M059J (cell line): Measurements from ENCODE around the gene MED20. TPM values are rescaled to one million over a fixed set of nuclear protein-coding genes. Genes with fewer than 3 reads are reported as not detected.
A peak's percentile ranks its signal among the peaks of the same experiment; 100 is the strongest.
"Not testable (repeated sequence)": the region's sequence is repeated elsewhere in the genome, so short reads cannot be mapped to it uniquely, and the experiment has no call there.

Experiments
- DNase-seq: peaks from one replicate; pipeline ENCODE4 v3.0.0-alpha.2; 2012; ENCODE audit warnings: low read depth
- total RNA-seq: library from RNA; depleted of rRNA; stranded (reverse); fragments of >200 nt; shearing (Covaris generic); gene quantifications from 2 replicates; pipeline ENCODE4 v1.2.3, GENCODE V29; 2014; rRNA removed

Gene MED20, protein sequence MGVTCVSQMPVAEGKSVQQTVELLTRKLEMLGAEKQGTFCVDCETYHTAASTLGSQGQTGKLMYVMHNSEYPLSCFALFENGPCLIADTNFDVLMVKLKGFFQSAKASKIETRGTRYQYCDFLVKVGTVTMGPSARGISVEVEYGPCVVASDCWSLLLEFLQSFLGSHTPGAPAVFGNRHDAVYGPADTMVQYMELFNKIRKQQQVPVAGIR
- 23.5 and 49.9 TPM in 2 replicates for total RNA-seq

DNA sequence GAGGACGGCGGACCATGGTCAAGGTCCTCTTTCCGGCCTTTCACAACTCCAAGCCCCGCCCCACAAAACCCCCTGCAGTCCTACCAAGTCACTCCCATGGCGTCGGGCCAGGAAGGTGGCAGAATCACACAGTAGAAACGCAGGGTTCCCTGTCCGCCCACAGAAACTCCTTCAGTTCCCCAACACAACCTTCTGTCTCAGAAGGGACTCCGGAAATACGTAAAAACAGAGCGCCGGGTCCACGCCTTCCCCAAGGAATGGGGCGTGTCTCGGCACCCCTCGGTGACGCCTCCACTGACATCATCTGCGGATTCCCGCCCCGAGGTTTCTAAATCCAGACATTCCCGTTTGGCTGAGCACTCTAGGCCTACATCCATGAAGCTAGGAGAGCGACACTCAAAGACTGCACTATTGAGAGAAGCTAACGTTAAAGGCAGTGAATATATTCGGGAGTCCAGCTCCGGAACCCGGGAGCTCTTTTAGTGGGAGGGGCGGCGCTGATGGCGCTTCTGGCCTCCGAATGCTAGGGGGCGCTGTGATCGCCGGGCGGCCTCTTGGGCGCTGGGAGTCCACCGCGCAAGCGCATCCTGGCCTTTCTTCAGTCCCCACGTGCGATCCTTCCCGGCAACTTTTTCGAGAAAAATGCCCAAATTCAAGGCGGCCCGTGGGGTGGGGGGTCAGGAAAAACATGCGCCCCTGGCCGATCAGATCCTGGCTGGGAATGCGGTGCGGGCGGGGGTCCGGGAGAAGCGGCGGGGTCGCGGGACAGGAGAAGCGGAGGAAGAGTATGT, at the start of gene MED20, which contains the start of gene BYSL:
Gene MED20, minus strand, starts transcription at position 219 of the 791 bp plus-strand sequence. Its CDS starts 121 bp downstream, at position 98.
Gene BYSL, plus strand, starts transcription at position 579 of the 791 bp plus-strand sequence. Its CDS starts 64 bp downstream, at position 643.
- peak; percentile 99 for DNase-seq

DNA sequence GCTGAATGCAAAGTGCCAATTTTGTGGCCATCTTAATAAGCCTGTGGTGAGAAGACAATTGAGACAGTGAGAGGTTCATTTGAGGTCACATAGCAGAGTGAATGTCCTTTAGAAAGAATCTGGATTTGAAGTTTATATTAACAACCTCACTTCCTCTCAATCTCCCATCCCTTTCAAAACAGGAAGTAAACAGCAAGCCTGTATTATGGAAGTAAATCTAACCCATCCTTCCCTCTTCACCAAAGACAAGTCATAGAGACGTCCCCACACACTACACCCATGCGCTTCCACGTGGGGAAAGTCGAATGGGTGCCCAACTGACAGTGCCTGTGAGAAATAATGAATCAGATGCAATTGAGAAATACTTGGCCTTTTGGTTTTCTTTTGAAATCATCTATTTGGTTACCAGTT, 49.5 kb upstream of the MED20 start:
- peak; percentile 73 for DNase-seq

DNA sequence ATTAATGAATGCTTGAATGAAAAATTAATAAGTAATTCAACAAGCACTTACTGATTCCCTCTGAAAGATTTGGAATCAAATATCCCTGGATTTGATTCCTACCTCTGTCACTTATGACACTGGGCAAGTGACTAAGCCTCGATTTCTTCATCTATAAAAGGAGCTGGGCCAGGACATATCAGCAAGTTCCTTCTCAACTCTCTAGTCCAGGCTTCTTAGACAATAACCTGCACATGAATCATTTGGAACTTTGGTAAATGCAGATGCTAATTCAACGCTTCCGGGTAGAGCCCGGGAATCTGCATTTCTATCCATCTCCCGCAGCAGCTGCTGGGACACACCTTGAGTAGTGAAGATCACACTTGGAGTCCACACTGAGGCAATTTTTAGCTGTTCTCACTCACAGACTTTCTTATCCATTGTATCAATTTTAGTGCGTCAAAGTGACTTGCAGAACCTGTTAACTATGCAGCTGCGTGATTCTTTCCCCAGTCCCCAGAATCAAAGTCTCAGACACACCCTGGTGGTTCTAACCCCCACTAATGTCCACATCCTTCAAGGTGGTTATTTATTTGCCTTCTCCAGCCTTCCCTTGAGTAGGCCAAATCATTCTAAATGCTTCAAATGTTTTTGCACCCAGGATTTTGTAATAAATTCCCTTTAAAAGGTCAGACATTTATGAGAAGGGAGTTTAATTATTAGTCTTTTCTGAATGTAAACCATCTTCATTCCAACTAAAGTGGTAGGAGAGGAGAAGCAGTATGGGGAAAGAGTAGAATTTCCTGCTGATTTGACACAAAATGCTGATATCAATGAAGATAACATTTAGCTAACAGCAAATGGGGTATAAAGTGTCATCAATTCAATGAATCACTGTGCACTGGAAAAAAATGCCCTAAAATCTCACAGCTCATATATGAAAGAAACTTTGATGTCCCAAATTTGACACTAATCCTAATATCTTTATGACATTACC, 46.7 kb upstream of the MED20 start:
- DNase-seq: peak; percentile 82

DNA sequence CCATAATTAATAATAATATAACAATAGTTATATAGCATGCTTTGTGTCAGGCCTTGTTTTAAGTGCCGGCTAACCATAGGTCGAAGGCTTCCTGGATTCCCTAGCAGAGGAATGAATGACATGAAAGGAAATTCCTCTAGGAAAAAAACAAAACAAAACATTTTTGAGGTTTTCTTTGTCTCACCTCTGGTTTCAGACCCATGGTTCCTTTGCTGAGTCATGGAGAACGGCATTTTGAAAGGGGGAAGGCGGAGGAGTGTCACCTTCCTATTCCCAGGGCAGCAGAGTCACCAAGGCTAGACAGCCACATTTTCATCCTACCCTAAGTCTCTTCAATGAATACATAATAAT, 46.0 kb upstream of the MED20 start:
- DNase-seq: peak; percentile 96

DNA sequence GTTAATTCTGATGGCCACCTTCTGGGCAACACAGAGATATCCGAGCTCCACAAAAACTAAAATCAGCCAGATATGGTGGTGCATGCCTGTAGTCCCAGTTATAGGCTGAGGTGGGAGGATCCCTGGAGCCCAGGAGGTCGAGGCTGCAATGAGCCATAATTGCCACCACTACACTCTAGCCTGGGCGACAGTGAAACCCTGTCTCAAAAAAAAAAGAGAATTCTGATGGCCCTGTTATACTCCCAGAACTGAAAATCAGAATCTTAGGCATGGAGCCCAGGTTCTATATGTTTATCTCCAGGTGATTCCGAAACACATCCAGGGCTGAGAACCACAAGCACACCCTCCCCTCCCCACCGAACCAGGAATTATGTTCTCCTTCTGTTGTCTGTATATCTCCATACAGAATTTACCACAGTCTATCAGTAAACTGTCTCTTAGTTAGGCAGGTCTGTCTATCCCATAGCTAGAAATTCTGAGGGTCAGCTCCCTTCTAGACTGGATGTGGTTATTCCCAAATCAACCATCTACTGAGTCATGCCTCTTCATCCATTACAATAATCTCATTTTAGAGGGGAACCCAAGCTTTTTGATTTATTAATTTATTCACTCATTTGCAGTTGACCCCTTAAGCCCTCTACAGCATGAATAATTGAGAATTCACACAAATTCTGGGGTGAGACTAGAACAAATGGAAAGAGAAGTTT, 45.4 kb upstream of the MED20 start:
- peak; percentile 55 for DNase-seq

DNA sequence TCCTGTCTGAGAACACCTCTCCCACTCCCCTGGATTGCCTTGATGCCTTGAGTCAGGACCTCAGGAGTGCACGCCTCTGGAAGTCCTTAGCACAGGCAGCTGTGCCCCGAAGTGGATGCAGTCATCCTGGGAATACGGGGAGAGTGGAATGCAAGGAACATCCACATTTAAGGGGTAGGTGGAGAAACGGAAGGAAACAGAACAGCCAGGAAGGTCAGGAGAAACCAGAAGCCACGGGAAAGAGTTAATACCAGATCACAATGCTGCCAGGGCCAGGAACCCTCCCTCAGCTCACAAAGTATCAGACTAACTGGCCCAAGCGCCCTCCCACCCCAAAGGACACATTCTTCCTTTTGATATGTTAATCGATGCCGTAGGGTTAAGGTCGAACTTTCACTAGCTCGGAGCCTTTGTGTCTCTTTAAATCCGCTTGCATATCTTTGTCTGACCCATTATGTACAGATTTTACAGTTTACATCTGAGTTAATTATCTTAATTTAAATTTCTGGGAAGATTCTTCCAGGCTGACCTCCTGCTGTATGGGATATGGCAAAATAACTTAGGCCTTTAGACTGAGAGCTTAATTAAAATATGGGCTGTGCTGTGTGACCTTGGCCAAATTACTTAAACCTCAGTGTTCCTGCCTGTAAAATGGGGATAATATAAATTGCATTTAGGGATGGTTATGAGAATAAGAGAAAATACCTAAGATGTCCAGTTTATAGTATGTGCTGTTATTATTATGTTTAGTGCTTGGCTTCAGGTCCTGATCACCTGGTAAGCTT, 44.7 kb upstream of the MED20 start:
- no peak for DNase-seq

DNA sequence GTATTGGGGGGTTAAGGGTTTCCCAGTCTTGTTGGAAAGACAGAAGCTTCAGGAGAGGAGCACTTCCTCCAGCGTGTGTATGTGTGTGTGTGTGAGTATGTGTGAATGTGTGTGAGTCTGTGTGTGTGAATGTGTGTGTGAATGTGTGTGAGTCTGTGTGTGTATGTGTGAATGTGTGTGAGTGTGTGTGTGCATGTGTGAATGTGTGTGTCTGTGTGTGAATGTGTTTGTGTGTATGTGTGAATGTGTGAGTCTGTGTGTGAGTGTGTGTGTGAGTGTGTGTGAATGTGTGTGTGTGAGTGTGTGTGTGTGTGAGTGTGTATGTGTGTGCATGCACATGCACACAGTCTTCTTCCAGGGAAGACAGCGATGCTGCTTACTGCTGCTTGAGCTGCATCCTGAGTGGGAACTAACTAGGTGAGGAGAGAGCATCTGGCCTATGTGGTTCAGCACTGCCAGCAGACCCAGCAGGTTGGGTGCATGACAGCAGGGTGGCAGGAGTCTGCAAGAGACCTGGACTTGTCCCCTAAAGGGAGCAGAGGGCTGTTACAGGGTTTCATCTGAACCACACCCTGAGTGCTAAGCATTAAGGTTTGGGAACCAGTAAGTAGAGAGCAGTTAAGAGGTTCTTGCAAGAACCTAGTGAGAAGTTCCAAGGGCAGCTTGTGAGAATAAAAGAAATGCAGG, 43.4 kb upstream of the MED20 start:
- no peak for DNase-seq

DNA sequence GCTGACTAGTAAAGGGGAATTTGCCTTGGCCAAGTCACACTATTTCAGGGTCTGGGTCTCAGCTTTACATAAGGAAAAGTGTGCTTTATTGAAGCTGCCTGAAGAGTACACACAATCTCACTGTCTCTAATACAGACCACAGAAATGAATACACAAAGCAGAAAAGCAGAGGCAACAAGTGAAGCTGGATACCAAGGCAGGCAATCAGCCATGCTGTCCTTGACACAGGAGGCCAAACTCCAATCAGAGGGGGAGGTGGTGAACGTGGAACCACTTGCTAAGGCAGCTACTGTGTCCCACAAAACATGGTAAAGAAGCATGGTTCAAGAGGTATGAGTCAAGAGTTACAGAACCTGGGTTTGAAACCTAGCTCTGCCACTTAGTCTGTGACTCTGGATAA, 42.4 kb upstream of the MED20 start:
- DNase-seq: no peak

DNA sequence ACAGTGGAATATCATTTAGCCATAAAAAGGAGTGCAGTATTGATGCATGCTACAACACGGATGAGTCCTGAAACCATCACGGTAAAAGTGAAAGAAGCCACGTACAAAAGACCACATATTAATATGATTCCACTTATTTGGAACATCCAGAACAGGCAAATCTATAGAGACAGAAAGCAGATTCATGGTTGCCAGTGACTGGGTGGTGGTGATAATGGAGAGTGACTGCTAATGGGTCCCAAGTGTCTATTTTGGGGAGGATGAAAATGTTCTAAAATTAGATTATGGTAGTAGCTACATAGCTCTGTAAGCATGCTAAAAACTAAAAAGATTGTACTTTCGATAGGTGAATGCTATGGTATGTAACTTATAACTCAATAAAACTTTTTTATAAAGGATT, 39.1 kb upstream of the MED20 start:
- DNase-seq: no peak

DNA sequence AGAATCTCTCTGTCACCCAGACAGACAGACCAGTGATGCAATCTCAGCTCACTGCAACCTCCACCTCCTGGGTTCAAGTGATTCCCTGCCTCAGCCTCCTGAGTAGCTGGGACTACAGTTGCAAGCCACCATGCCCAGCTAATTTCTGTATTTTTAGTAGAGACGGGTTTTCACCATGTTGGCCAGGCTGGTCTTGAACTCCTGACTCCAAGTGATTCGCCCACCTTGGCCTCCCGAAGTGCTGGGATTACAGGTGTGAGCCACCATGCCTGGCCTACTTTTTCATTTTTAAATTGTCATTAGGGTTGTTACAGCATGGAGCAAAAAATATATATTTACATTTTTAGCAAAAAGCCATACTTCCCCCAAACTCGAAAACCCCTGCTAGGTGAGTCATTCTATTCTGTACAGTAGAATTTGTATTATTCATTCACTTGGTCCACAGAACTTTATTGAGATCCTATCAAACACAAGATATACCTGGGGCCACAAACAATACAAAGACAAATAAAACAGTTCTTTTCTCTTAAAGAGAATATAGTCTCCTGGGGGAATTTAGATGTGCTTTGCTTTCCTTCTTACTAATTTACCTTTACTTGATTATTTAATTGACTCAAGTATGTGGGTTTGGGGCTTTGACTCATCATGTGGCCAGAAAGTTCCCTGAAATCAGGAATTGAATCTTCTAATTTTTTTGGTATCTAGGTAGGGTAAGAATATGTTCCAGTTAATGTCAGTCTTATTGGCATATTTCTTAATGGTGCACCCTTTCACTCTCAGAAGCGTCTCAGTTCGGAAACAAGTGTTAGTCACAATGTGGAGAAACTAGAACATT, 37.3 kb upstream of the MED20 start:
- DNase-seq: peak; percentile 34

DNA sequence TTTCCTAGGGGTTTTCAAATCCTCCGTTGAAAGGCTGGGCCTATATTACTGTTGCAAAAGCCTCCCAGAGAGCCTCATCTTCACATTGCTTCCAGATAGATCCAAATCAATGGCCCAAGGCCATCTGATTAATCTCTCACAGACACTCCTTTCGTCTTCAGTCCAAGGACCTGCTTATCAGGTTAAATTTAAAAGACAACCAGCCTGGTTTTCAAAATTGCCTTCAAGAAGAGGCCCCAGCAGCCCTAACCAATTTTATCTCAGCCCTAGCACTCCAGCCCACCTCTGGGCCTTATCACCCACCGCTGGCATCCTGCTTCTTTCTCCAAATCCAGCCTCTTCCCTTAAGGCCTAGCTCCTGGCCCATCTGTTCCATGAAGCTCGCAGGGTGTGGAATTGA, 36.2 kb upstream of the MED20 start:
- DNase-seq: no peak

DNA sequence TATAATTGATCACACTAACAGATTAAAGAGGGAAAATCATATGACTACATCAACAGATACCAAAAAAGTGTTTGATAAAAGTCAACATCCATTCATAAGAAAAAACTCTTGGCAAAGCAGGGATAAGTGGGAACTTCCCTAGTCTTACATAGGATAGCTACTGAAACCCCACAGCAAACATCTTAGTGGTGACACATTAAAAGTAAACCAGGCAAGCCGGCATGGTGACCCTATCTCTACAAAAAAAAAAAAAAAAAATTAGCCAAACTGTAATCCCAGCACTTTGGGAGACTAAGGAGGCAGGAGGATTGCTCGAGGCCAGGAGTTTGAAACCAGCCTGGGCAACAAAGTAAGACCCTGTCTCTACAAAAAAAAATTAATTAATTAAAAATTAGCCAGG, 34.5 kb upstream of the MED20 start:
- no peak for DNase-seq

DNA sequence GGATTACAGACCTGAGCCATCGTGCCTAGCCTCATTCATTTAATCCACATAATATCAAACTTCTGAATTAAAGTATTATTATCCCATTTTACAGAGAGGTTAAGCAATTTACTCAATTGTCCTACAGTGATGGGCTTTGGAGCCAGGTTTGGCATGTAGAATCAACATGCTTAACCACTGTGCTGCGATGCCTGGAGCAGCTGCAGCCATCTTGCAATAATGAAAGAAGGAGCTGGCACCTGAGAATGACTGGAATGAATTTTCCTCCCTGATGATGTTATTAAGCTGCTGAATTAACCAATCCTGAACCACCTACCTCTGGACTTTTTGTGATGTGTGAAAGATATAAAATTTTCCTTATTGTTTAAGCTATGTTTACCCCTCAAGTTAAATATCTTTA, 33.7 kb upstream of the MED20 start:
- DNase-seq: no peak

DNA sequence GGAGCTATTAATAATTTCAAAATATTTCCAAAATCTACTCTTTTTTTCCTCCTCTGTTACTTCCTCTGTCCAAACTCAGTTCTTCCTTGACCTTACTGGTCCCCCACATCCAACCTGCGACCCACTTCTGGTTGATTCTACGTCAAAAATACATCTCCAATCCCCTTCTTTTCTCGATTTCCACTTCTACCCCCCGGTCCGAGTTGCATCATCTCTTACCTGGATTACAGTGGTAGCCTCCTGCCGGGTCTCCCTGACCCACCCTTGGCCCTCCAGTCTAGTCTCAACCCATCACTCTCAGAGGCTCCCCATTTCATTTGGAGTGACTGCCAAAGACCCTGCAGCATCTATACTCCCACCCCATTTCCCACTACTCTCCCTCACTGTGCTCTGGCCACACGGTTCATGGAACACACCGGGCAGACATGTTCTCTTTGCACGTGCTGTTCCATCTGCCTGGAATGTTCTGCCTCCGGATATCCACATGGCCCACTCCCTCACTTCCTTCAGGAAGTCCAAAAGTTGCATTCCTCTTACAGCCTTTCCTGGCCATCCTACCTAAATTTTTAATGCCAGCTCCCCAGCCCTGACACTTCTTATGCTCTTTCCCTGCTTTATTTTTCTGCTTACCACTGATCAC, 26.8 kb upstream of the MED20 start:
- DNase-seq: no peak

DNA sequence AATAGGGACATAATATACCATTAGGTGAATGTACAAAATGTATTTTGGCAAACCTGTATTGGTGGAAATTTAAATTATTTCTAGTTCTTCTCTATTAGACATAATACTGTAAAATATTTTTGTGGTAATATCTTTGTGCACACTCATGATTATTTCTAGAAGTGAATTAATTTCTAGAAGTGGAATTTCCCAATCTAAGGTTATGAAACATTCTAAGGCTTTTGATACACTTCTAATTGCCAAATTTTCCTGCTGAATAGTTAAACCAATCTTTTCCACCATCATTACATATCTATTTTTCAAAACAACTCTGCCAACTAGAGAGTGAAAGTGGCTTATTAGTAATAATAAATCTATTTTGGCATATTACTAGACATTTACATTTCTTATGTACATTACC, 22.5 kb upstream of the MED20 start:
- DNase-seq: no peak

DNA sequence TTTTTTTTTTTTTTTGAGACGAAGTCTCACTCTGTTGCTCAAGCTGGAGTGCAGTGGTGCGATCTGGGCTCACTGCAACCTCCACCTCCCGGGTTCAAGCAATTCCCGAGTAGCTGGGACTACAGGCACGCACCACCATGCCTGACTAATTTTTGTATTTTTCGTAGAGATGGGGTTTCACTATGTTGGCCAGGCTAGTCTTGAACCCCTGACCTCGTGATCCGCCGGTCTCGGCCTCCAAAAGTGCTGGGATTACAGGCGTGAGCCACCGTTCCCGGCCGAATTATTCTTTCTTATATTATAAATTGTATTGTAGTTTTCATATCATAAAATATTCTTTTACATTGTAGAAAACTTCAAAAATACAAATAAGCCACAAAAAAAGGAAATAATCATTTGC, 21.9 kb upstream of the MED20 start:
- not testable (repeated sequence) for DNase-seq

DNA sequence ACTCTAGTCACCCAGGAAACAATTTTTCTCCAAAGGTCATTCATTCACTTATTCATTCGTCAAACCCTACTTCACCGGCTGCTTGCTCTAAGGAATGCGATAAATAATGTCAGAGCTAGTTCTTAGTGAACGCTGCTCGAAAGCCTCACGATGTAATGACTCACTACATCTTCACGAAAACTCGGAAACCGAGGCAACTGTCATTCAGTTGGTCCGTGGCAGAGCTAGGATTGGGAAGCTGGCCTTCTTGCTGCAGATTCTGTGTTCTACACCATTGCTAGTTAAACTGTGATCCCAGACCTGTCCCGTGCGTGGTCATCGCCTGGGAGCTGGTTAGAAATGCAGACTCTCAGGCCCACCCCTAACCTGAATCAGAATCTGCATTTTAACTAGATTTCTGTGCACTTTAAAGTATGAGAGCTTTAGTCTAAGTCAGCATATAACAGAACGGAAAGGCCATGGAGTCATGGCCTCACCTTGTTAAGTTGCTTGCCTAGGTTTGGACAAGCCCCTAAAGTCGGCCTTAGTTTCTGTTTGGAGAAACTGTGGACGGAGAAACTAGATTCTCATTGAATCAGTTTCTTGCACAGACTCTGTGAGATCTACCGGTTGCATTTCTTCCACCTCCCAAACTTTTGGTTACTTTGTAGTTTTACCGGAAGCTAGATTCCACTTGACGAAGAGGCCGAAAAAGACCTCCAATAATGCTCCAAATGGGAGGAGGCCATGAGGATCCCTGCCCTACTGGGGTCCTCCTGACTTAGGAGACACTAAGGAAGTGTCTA, 21.3 kb upstream of the MED20 start:
- peak; percentile 95 for DNase-seq
